ENCODE measurements around the gene TCF7. TPM values are rescaled to one million over a fixed set of nuclear protein-coding genes. Genes with fewer than 3 reads are reported as not detected.

Gene TCF7
- total and polyA plus RNA-seq, 2 of the 13 experiments (the other 11 are each of a cell fraction or from before 2014, with no cell fraction given), result 6.3 to 6.8 TPM

DNA sequence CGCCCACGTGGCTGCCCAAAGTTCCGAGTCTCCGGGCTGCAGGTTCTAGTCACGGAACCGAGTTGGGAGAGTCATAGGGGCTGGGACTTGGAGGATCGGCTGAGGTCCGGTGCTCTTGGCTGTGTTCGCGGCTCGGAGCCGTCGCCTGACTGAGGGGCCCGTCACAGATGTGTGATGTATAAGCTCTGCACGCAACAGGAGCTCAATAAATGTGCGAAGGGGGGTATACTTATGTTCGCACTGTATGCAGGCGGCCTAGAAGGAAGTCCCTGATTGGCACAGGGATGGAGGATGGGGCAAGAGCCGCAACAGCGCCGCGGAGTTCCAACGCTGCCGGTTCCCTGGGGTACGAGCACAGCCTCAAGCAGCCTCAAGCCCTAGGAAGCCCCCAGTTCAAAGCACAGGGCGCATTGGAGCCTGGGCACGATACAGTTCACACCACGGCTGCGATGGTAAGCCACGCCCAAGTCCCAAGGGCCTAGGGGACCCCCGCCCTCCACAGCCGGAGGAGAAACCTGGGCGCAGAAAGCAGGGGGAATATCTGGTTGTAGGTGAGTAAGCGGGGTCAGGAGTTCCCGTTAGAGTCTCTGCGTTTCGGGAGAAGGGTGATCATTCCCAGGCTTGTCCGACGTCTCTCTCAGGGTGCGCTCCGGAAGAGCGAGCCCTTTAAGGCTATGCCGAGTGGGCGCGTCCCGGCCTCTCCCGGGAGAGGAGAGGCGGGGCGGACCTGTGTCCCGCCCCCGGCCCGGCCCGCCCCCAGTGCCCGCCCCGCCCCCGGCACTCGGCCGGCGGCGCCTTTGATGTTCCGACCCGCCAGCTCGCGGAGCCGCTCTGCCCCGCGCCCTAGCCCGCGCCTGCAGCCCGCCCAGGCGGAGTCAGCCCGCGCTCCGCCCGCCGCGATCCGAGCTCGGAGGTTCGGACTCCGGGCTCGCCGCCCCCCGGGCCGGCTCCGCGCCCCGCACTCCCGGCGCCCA, at the start of gene TCF7 (continued):
- TF ChIP-seq SOX13 (IDR thresholded peaks at IDR 0.05) (no peak), SOX13 (CRISPR knock-in tag; conservative IDR thresholded peaks at IDR 0.05 in 1 of 2, IDR thresholded peaks at IDR 0.05 in 1 of 2) (peak in 1 of 2 experiments; percentile 26; a peak in 1 of 4 replicates), ZBTB21 (CRISPR knock-in tag; IDR thresholded peaks at IDR 0.05) (no peak), ZNF235 (CRISPR knock-in tag; IDR thresholded peaks at IDR 0.05; ENCODE audit: borderline replicate concordance) (no peak; the same call in 1 of the 2 replicates), ZNF207 (IDR thresholded peaks at IDR 0.05; ENCODE audit: borderline replicate concordance) (no peak), MAFK (conservative IDR thresholded peaks at IDR 0.05 in 1 of 2, IDR thresholded peaks at IDR 0.05 in 1 of 2; ENCODE audit: low read length in 2 of 2) (no peak), ZFX (CRISPR knock-in tag; IDR thresholded peaks at IDR 0.05; ENCODE audit: low read depth) (no peak), MED1 (CRISPR knock-in tag; IDR thresholded peaks at IDR 0.05) (0 out of 2 replicates have a peak, but pooled peaks have one; percentile 21), NR2F6 (IDR thresholded peaks at IDR 0.05) (no peak), NR2F6 (CRISPR knock-in tag; IDR thresholded peaks at IDR 0.05) (peak; percentile 26; the same call in 1 of the 2 replicates), ZNF205 (CRISPR knock-in tag; IDR thresholded peaks at IDR 0.05) (no peak)
- TF ChIP-seq, protein P1, sequence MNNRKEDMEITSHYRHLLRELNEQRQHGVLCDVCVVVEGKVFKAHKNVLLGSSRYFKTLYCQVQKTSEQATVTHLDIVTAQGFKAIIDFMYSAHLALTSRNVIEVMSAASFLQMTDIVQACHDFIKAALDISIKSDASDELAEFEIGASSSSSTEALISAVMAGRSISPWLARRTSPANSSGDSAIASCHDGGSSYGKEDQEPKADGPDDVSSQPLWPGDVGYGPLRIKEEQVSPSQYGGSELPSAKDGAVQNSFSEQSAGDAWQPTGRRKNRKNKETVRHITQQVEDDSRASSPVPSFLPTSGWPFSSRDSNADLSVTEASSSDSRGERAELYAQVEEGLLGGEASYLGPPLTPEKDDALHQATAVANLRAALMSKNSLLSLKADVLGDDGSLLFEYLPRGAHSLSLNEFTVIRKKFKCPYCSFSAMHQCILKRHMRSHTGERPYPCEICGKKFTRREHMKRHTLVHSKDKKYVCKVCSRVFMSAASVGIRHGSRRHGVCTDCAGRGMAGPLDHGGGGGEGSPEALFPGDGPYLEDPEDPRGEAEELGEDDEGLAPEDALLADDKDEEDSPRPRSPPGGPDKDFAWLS (CRISPR knock-in tag; IDR thresholded peaks at IDR 0.05; ENCODE audit: borderline replicate concordance), result no peak
- TF ChIP-seq, protein P2, sequence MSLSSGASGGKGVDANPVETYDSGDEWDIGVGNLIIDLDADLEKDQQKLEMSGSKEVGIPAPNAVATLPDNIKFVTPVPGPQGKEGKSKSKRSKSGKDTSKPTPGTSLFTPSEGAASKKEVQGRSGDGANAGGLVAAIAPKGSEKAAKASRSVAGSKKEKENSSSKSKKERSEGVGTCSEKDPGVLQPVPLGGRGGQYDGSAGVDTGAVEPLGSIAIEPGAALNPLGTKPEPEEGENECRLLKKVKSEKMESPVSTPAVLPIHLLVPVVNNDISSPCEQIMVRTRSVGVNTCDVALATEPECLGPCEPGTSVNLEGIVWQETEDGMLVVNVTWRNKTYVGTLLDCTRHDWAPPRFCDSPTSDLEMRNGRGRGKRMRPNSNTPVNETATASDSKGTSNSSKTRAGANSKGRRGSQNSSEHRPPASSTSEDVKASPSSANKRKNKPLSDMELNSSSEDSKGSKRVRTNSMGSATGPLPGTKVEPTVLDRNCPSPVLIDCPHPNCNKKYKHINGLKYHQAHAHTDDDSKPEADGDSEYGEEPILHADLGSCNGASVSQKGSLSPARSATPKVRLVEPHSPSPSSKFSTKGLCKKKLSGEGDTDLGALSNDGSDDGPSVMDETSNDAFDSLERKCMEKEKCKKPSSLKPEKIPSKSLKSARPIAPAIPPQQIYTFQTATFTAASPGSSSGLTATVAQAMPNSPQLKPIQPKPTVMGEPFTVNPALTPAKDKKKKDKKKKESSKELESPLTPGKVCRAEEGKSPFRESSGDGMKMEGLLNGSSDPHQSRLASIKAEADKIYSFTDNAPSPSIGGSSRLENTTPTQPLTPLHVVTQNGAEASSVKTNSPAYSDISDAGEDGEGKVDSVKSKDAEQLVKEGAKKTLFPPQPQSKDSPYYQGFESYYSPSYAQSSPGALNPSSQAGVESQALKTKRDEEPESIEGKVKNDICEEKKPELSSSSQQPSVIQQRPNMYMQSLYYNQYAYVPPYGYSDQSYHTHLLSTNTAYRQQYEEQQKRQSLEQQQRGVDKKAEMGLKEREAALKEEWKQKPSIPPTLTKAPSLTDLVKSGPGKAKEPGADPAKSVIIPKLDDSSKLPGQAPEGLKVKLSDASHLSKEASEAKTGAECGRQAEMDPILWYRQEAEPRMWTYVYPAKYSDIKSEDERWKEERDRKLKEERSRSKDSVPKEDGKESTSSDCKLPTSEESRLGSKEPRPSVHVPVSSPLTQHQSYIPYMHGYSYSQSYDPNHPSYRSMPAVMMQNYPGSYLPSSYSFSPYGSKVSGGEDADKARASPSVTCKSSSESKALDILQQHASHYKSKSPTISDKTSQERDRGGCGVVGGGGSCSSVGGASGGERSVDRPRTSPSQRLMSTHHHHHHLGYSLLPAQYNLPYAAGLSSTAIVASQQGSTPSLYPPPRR (CRISPR knock-in tag; IDR thresholded peaks at IDR 0.05; ENCODE audit: borderline replicate concordance), result no peak
- TF ChIP-seq, protein P3, sequence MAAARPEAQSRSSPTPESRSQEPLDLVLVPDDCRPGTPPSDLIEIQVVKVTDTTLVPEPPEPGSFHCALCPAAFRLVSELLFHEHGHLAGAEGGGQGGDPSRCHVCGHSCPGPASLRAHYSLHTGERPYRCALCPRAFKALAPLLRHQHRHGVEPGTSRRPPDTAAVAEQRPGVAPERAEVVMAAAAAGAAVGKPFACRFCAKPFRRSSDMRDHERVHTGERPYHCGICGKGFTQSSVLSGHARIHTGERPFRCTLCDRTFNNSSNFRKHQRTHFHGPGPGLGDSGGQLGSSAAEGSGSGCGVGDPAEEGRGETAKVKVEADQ (CRISPR knock-in tag; IDR thresholded peaks at IDR 0.05; ENCODE audit: borderline replicate concordance), result no peak
- TF ChIP-seq, protein P4, sequence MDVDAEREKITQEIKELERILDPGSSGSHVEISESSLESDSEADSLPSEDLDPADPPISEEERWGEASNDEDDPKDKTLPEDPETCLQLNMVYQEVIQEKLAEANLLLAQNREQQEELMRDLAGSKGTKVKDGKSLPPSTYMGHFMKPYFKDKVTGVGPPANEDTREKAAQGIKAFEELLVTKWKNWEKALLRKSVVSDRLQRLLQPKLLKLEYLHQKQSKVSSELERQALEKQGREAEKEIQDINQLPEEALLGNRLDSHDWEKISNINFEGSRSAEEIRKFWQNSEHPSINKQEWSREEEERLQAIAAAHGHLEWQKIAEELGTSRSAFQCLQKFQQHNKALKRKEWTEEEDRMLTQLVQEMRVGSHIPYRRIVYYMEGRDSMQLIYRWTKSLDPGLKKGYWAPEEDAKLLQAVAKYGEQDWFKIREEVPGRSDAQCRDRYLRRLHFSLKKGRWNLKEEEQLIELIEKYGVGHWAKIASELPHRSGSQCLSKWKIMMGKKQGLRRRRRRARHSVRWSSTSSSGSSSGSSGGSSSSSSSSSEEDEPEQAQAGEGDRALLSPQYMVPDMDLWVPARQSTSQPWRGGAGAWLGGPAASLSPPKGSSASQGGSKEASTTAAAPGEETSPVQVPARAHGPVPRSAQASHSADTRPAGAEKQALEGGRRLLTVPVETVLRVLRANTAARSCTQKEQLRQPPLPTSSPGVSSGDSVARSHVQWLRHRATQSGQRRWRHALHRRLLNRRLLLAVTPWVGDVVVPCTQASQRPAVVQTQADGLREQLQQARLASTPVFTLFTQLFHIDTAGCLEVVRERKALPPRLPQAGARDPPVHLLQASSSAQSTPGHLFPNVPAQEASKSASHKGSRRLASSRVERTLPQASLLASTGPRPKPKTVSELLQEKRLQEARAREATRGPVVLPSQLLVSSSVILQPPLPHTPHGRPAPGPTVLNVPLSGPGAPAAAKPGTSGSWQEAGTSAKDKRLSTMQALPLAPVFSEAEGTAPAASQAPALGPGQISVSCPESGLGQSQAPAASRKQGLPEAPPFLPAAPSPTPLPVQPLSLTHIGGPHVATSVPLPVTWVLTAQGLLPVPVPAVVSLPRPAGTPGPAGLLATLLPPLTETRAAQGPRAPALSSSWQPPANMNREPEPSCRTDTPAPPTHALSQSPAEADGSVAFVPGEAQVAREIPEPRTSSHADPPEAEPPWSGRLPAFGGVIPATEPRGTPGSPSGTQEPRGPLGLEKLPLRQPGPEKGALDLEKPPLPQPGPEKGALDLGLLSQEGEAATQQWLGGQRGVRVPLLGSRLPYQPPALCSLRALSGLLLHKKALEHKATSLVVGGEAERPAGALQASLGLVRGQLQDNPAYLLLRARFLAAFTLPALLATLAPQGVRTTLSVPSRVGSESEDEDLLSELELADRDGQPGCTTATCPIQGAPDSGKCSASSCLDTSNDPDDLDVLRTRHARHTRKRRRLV (CRISPR knock-in tag; IDR thresholded peaks at IDR 0.05), result no peak

Data from HepG2 (cell line).